NCI-H524 (cell line): ENCODE data around the gene PELI3.
A peak's percentile ranks its signal among the peaks of the same experiment; 100 is the strongest.
"Not testable (repeated sequence)": the region's sequence is repeated elsewhere in the genome, so short reads cannot be mapped to it uniquely, and the experiment has no call there.

Experiments
- DNase-seq, 2 experiments: peaks; one replicate each; lab custom pipeline; 2025; lab: John Stamatoyannopoulos, UW

PELI3 gene, protein sequence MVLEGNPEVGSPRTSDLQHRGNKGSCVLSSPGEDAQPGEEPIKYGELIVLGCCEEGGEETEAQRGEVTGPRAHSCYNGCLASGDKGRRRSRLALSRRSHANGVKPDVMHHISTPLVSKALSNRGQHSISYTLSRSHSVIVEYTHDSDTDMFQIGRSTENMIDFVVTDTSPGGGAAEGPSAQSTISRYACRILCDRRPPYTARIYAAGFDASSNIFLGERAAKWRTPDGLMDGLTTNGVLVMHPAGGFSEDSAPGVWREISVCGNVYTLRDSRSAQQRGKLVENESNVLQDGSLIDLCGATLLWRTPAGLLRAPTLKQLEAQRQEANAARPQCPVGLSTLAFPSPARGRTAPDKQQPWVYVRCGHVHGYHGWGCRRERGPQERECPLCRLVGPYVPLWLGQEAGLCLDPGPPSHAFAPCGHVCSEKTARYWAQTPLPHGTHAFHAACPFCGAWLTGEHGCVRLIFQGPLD

DNA sequence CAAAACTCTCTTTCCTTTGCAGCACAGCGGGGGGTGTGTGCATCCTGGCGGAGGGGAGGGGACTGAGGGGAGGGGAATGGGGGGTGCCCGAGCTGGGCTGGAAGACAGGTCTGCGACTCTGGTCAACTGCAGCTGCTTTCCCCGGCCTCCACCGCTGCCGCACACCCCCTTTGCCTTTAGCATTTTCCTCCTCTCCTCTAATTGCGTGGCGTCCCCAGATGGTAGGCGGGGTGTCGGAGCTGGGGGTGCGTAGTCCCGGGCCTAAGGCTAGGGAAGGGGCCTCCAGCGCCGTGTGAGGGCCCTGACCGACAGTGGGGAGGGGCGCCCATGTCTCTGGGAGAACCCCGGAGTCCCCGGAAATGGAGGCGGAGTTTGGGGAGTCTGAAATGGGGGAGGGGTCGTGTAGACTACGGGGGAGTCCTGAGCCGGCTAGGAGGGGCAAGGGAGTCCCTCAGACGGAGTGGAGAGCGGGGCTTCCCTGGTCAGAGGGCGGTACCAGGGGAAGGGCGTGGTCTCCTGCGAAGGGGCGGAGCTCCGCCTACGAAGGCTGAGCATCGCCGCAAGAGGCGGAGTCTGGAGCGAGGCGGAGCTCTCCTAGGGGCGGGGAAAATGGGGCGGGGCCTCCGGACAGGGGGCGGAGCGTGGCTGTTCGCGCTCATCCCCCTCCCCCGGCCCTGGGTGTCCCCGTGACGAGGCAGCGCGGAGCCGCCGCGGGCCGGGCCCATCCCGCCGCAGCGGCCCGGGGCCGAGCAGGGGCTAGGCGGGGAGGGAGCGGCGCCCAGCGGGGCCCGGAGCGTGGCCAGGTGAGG is at the start of gene PELI3:
PELI3 (plus strand) TSS at position 681 of the 809 bp plus-strand sequence. CDS start 1,224 bp downstream, outside the sequence.
- DNase-seq: peak; percentile 67 to 87

DNA sequence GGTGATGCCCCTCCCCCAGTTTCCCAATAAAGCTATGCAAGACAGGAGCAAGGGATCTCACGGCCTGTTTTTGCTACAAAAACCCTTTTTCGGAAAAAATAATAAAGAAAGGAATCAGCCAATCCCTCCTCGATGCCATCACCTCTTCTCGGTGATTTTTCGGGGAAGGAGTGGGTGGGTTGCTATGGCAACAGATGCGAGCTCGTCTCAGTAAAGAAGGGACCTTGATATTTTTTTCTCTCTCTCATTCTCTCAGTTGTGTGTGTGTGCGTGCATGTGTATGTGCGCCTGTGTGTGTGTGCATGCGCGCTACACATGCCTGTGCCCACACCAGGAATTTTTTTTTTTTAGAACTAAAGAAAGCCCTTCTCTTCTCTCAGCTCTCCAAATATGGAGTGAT is 49.7 kb upstream of the PELI3 start:
- DNase-seq: peak in 1 of 2 experiments; percentile 27

DNA sequence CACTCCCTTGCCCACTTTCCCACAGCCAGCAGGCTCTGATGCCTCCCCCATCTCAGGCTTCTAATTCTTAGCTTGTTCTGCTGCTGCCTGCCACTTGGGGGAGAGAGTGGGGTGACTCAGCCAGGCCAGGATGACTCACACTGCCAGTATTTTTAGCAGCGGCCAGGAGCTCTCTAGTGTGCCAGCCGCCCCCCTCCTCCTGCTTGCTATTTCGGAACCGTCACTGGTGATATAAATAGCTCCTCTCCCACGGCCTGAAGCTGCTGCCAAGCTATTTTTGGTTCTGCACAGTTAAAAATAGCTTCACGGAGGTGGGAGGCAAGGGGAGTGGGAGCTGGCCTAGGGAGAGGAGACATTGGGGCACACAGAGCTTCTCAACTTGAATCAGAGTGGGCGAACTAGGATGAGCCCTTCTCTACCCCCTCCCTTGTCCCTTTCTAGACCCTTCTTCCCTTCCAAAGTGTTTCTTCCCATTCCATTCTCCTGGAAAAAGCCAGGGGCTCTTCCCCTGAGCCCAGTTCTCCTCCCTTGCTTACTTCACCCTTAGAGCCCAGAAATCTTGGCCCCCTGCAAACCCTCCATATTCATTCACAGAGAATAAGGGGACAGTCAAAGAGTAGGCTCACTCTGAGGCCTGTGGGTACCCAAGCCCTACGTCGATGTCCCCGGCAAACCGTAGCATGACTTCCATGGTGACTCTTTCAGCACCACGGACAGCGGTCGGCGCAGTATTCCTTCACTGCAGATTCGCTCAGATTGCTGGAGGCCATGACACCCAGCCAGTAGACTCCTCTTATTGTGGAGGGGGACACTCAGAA is 48.3 kb upstream of the PELI3 start:
- DNase-seq: peak in 1 of 2 experiments; percentile 58

DNA sequence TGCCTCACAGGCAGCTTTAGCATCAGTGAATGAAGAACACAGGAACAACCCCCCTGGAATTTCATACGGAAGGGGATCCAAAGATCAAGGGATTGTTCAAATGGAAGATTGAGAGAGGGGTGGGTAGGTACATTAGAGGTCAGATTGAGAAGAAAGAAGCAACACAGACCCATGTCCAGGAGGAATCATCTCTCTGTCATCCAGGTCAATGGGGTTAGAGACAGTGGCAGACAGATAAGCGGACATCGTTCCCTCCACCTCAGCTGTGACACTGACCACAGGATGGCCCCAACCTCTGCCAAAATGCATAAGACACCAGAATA is 47.8 kb upstream of the PELI3 start:
- DNase-seq: no peak

DNA sequence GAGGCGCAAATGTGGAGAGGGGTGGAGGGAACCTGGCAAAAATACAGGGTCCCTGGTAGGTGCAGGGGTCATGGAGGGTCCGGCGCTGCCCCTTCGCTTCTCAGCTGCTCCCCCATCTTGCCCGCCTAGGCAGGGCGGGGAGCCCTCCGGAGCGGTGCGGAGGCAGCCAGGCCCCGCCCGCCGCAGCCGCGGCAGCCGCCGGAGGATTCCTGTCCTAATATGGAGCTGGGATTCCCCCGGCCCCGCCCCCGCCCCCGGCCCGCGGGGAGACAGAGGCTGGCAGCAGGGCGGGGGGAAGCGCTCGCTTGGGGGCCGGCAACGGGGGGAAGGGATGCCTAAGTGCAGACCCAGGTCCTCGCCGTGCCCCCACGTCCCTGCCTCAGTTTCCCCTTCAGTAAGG is 46.9 kb upstream of the PELI3 start:
- DNase-seq: peak; percentile 9 to 47

DNA sequence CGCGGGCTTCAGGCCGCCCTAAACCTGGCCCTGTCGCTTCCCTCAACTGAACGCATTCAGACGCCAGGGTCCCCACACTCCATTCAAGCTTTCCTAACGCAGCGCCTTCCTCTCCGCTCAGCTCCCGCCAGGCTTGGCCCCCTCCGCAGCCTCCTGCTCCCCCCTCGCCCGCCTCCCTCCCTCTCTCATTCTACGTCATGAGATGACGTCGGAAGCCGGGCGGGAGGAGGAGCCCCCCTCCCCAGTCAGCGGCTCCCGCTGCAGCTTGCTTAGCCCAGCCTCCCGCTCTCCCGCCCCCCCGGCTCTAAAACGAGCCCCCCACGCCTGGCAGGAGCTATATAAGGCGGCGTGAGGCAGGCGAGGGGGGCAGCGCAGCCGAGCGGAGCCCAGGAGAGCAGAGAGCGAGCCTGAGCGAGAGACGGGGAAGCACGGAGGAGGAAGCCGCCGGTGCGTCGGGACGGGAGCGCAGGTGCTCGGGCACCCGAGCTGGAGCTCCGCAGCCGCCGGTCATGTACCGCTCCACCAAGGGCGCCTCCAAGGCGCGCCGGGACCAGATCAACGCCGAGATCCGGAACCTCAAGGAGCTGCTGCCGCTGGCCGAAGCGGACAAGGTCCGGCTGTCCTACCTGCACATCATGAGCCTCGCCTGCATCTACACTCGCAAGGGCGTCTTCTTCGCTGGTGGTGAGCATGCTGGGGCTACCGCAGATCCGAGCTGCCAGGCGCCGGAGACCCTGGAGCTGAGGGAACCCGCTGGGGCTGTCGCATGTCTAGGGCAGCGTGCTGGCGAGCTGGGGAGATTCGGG is 45.8 kb upstream of the PELI3 start, which contains the start of gene NPAS4:
NPAS4 (plus strand) TSS at position 365 of the 806 bp plus-strand sequence; CDS start at position 510, 145 bp downstream.
- DNase-seq: peak in 1 of 2 experiments; percentile 62

DNA sequence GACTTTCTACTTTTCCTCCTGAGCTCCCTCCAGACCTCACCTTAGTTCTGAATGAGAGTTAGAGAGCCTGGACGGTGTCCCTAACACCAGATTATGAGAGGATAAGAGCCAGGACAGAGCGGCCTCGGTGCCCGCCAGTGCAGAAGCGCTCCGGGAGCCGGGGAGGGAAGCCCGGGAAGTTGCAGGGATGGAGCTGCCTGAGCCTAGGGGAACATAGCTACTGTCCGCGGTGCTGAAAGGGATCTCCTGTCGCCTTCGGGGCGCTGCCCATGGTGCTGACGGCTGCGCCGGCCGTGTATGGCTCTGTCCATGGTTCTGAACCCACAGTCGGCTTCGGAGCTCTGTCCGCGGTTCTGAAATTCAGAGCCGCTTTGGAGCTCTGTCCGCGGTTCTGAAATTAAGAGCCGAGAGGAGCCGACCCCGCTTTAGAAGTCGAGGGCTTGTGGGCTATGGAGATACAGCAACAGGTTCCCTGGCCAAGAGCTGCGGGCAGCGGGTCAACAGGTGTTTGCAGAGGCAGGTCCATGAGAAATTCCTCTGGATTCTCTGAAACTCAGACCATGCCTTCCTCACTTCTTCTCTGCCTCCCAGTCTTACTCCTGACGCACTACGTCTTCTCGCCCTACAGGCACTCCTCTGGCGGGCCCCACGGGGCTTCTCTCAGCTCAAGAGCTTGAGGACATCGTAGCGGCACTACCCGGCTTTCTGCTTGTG is 45.1 kb upstream of the PELI3 start:
- peak; percentile 10 to 36 for DNase-seq

DNA sequence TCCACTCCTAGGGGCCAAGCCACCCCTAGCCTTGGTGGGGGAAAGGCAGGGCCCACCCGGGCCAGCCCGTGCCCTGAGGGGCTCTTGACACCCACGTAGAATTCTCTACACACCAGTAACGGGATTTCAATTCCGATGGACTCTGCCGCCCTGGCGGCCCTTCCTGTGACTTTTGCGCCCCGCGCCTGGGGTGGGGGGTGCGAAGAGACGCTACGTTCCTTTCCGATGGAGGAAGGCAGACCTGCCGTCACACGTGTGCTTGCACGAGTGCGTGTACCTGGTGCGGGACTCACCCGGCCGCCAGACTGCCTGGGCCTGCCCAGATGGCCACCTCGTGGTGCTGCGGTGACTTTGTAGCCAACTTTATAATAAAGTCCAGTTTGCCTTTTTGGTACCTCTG is 40.4 kb upstream of the PELI3 start:
- DNase-seq: no peak

DNA sequence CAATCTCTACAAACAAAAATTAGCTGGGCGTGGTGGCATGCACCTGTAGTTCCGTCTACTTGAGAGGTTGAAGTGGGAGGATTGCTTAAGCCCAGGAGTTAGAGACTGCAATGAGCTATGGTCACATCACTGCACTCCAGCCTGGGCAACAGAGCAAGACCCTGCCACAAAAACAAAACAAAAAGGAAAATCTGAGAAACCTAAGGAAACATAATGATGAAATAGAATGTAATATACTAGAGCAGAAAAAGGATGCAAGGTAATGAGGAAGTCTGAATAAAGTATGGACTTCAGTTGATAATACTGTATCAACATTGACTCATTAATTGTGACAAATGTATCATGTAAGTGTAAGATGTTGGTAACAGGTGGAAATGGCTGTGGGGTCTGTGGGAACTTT is 37.8 kb upstream of the PELI3 start:
- no peak for DNase-seq

DNA sequence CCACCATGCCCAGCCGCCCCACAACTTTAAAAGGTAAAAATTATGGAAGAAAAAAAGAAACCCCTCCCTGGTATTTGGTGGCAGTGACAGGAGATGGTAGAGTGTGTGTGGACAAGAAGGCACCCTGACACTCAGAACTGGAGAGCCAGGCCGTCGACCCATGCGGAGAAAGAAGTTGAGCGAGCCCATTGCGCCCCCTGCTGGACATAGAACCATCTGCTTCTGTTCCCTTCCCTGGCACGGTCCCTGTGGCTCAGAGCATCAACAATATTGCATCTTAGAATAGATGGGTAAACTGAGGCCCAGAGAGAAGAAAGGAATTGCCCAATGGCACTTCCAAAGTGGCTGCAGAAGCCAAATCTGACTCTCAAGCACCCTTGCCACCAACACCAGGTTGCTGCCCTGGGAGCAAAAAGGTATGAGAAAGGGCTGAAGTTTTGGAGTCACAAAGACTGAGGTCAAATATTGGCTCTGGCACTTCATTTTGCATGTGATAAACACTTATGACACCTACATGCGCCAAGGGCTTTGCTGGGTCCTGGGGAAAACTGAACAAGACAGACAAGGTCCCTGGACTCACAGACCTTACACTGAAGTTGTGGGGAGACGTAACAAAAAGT is 36.6 kb upstream of the PELI3 start:
- peak; percentile 31 to 61 for DNase-seq

DNA sequence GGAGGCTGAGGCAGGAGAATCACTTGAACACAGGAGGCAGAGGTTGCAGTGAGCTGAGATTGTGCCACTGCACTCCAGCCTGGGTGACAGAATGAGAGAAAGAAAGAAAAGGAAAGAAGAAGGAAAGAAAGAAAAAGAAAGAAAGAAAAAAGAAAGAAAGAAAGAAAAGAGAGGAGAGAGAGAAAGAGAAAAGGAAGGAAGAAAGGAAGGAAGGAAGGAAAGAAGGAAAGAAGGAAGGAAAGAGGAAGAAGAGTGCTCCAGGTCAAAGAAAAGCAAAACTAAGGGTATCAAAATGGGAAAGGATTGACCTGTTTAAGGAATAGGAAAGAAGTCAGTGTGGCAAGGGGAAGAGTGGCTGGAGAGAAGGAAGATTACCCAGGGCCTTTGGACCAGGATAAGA is 35.4 kb upstream of the PELI3 start:
- DNase-seq: not testable (repeated sequence)

DNA sequence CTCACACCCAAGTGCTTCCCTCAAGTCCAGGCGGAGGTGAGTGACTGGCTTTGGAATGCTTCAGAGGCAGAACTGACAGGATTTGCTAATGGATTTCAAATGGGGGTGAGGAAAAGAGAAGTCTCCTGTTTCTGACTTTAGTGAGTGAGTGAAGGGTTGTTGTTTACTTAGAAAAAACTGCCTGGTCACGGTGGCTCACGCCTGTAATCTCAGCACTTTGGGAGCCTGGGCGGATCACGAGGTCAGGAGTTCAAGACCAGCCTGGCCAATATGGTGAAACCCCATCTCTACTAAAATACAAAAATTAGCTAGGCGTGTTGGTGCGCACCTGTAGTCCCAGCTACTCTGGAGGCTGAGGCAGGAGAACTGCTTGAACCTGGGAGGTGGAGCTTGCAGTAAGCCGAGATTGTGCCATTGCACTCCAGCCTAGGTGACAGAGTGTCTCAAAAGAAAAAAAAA is 34.8 kb upstream of the PELI3 start:
- not testable (repeated sequence) for DNase-seq

DNA sequence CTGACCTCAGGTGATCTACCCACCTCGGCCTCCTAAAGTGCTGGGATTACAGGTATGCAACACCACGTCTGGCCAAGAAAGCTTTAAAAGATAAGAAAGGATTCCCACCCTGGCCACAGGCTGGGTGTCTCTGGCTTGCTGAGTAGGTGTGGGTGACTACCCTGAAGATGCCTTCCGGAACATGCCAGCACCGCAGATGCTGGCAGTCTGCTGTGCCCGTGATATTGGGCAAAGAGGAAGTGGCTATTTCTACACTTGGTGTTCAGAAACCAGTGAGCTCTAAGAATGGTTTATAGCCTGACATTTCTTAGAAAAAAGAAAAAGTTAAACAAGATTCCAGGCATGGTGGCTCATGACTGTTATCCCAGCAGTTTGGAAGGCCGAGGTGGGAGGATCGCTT is 34.1 kb upstream of the PELI3 start:
- no peak for DNase-seq

DNA sequence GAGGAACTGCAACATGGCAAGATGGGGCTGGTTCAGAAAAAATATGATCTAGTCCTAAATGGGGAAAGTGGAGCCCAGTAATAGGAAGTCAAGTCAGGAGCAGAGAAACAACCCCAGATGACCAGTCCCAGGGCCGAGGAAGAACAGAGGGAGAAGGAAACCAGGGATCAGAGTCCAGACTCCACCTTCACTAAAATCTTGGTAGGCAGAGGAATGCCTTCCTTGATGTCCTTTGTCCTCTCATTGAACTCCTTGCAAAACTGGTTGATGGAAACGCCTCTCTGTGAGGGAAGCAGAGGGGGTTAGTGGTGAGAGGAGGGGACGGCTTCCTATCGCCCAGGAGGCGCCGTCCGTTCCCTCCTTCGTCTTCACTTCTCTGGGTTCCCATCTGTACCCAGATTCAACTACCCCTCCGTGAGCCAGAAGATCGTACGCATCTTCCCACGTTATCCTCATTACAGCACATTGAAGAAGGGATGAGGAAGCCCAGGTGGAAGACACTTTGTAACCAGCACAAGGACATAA is 28.7 kb upstream of the PELI3 start:
- no peak for DNase-seq

DNA sequence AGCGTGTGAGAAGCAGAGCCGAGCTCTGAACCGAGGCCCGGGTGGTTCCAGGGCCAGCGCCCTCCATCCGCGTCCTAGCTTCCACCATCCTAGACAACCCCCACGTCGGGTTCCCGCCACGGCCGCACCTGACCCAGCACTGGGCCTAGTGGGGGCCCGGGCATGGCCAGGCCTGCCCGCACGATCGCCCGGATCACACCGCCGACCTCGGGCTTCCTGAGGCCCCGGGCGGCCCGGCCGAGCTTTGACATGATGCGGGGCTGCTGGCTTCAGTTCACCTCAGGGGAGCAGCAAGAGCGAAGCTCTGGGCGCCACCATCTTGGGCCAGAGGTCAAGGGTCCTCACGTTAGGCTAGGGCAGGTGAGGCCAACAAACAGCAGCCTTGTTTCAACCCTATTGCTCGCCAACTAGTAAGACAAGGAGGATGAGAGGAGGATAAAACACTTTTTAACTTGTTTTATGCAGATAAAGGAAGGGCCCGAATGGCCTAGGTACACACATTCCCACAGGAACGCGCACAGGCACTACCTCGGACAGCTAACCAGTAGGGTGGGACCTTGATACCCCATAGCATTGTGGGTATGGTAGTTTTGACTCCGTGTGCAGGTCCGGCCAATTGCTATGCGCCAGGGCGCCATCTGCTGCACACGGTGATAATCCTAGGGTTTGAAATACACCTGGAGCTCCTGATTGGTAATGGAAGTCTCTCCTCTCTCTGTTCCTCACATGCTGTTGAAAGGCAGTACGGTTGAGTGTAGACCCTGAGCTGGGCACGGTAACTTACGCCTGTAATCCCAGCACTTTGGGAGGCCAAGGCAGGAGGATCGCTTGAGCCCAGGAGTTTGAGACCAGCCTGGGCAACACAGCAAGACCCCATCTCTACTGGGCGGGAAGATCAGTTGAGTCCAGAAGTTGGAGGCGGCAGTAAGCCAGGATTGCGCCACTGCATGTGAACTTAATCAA is 27.9 kb upstream of the PELI3 start, which contains the start of gene MRPL11:
MRPL11 (minus strand) TSS at position 345 of the 963 bp plus-strand sequence; CDS start at position 251, 94 bp downstream.
- peak; percentile 73 to 92 for DNase-seq

DNA sequence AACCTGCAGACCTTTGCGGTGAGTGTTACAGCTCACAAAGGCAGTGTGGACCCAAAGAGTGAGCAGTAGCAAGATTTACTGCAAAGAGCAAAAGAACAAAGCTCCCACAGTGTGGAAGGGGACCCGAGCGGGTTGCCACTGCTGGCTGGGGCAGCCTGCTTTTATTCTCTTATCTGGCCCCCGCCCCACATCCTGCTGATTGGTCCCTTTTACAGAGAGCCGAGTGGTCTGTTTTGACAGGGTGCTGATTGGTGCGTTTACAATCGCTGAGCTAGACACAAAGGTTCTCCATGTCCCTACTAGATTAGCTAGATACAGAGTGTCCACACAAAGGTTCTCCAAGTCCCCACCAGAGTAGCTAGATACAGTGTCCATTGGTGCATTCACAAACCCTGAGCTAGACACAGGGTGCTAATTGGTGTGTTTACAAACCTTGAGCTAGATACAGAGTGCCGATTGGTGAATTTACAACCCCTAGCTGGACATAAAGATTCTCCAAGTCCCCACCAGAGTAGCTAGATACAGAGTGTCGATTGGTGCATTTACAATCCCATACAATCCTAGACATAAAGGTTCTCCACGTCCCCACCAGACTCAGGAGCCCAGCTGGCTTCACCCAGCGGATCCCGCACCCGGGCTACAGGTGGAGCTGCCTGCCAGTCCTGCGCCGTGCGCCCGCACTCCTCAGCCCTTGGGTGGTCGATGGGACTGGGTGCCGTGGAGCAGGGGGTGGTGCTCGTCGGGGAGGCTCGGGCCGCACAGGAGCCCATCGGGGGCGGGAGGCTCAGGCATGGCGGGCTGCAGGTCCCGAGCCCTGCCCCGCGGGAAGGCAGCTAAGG is 26.4 kb upstream of the PELI3 start:
- DNase-seq: not testable (repeated sequence)

DNA sequence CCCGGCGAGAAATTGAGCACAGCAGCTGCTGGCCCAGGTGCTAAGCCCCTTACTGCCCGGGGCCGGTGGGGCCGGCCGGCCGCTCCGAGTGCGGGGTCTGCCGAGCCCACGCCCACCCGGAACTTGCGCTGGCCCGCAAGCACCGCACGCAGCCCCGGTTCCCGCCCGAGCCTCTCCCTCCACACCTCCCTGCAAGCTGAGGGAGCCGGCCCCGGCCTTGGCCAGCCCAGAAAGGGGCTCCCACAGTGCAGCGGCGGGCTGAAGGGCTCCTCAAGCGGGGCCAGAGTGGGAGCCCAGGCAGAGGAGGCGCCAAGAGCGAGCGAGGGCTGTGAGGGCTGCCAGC is 25.8 kb upstream of the PELI3 start:
- not testable (repeated sequence) for DNase-seq

DNA sequence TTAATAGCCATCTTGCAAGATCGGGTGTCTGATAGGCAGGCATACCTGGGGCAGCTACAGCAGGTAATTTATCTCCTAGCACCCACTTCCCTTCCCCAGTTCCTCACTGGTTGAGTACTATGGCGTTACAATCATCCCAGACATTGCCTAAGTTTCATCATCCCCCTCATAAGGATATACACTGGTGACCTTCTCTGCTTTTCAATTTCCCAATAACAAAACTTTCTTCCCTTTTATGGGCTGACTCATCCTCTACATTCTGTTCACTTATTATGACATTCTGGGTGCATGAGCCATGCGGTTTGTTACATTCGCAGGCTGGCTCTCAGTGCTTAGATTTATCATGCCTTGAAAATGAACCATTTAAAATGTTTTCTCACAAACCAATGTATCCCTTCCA is 23.1 kb upstream of the PELI3 start:
- DNase-seq: no peak
